K562 (cell line): ENCODE data around the gene GRB10. TPM values are rescaled to one million over a fixed set of nuclear protein-coding genes. Genes with fewer than 3 reads are reported as not detected.

Experiments used
- ATAC-seq: fragments of 200-7000 bp; cut with Tn5 transposase; 3 replicates; pipeline ENCODE4 v1.9.1; 2020; ENCODE audit warnings: moderate library complexity
- BruUV-seq: library from RNA; stranded (reverse); fragments of 400-500 nt; replicated peaks from 2 replicates; lab custom pipeline; 2021; lab: Mats Ljungman, UMichigan
- CTCF ChIA-PET: fragments of 300-600 bp; formaldehyde crosslinking; extraction: SDS; loops from one replicate; lab custom pipeline; 2021; ENCODE audit warnings: low intra/inter-chr PET ratio; lab: Yijun Ruan, JAX
- POLR2A ChIA-PET: fragments of 300-600, 350-650 bp; sonication (Branson Sonifier 250); formaldehyde crosslinking; extraction: SDS; loops from one replicate; lab custom pipeline; 2021; ENCODE audit warnings: antibody characterized with exemption, inconsistent platforms; lab: Yijun Ruan, JAX
- DNase-seq, 4 experiments: peaks; one replicate each; pipeline versions ENCODE4 v3.0.0 to v3.0.0-alpha.2; 2011 to 2018; ENCODE audit warnings: low spot score in 3 of 4, mixed read lengths in 3 of 4; ENCODE audit errors: extremely low read depth in 1 of 4
- FAIRE-seq: peaks from 2 replicates; lab custom pipeline; 2011; peaks lifted over from hg19 to GRCh38; lab: Jason Lieb, UNC
- H2AFZ ChIP-seq: 2 replicates; pipeline ENCODE4 v1.6.0; 2011; ENCODE audit warnings: low read depth, low read length, control low read depth, inconsistent platforms
- H3K27ac ChIP-seq: fragments of 200-600 bp; 3 replicates; pipeline ENCODE4 v1.8.0; 2011; ENCODE audit warnings: low read depth, mild to moderate bottlenecking, control low read depth, inconsistent platforms, low read length, moderate library complexity, mixed read lengths; ENCODE audit errors: extremely low read depth
- H3K27me3 ChIP-seq, 2 experiments: fragments of 300-600 bp in 1 of 2; 2 replicates in 1 of 2; 3 replicates in 1 of 2; pipeline versions ENCODE4 v1.6.0 to v1.8.0; 2011; ENCODE audit warnings: inconsistent platforms in 2 of 2, low read length in 2 of 2, mild to moderate bottlenecking in 1 of 2, mixed read lengths in 1 of 2, moderate library complexity in 1 of 2; ENCODE audit not compliant: control insufficient read depth in 2 of 2, insufficient read depth in 2 of 2
- H3K36me3 ChIP-seq: fragments of 300-600 bp; 3 replicates; pipeline ENCODE4 v1.8.0; 2011; ENCODE audit warnings: mild to moderate bottlenecking, low read length, inconsistent platforms; ENCODE audit not compliant: control insufficient read depth, insufficient read depth
- H3K4me1 ChIP-seq, 2 experiments: fragments of 200-600 bp in 1 of 2; replicated peaks in 1 of 2; 2 replicates in 1 of 2; 3 replicates in 1 of 2; pipeline versions ENCODE4 v1.5.1 to v1.8.0; 2011; ENCODE audit warnings: inconsistent platforms in 2 of 2, low read length in 2 of 2, mild to moderate bottlenecking in 1 of 2, mixed read lengths in 1 of 2, moderate library complexity in 1 of 2; ENCODE audit not compliant: control insufficient read depth in 2 of 2, insufficient read depth in 2 of 2
- H3K4me2 ChIP-seq: 2 replicates; pipeline ENCODE4 v1.6.1; 2011; ENCODE audit warnings: low read length, control low read depth, inconsistent platforms, mixed read lengths; ENCODE audit not compliant: insufficient read depth
- H3K4me3 ChIP-seq: fragments of 200-600 bp; sonication (generic), shearing (Covaris generic); 2 replicates; pipeline ENCODE4 v1.5.1; 2016; ENCODE audit warnings: control low read depth, inconsistent platforms
- H3K79me2 ChIP-seq: fragments of 200-600 bp; 3 replicates; pipeline ENCODE4 v1.8.0; 2011; ENCODE audit warnings: low read length, inconsistent platforms; ENCODE audit not compliant: control insufficient read depth, insufficient read depth
- H3K9ac ChIP-seq, 2 experiments: 2 replicates each; pipeline versions ENCODE4 v1.6.0 to v1.6.1; 2011; ENCODE audit warnings: low read depth in 2 of 2, low read length in 2 of 2, control low read depth in 1 of 2, inconsistent platforms in 1 of 2, mild to moderate bottlenecking in 1 of 2, mixed read lengths in 1 of 2; ENCODE audit not compliant: insufficient read depth in 1 of 2
- H3K9me1 ChIP-seq: one replicate; pipeline ENCODE4 v1.6.0; 2011; ENCODE audit warnings: inconsistent platforms, mild to moderate bottlenecking, low read length, moderate library complexity; ENCODE audit not compliant: control insufficient read depth, insufficient read depth
- H3K9me3 ChIP-seq: replicated peaks from 2 replicates; pipeline ENCODE4 v1.5.1; 2011; ENCODE audit warnings: low read depth, low read length, inconsistent platforms; ENCODE audit not compliant: control insufficient read depth, insufficient read depth
- H4K20me1 ChIP-seq: replicated peaks from 2 replicates; pipeline ENCODE4 v1.6.1; 2011; ENCODE audit warnings: low read length, inconsistent platforms, mixed read lengths; ENCODE audit not compliant: control insufficient read depth, insufficient read depth
- ARID1B ChIP-seq: fragments of 450-650 bp; IDR thresholded peaks from 2 replicates; pipeline ENCODE4 v1.6.1; 2016; ENCODE audit warnings: antibody characterized with exemption, mild to moderate bottlenecking, inconsistent platforms
- HDAC8 ChIP-seq: fragments of 450-650 bp; IDR thresholded peaks from 2 replicates; pipeline ENCODE4 v1.6.1; 2016; ENCODE audit warnings: mild to moderate bottlenecking, missing genetic modification characterization, moderate library complexity, missing compliant biosample characterization
- POLR2G ChIP-seq: fragments of 200-400 bp; formaldehyde crosslinking; IDR thresholded peaks from 2 replicates; pipeline ENCODE4 v1.6.1; 2017; ENCODE audit warnings: low read depth, mild to moderate bottlenecking, antibody characterized with exemption, low read length, moderate library complexity
- TAF7 ChIP-seq: fragments of 450-650 bp; IDR thresholded peaks from 2 replicates; pipeline ENCODE4 v1.6.1; 2016; ENCODE audit warnings: missing genetic modification characterization, missing compliant biosample characterization
- ZNF830 ChIP-seq: fragments of 250-450 bp; sonication (Bioruptor Pico); IDR thresholded peaks from 2 replicates; pipeline ENCODE4 v1.5.0; 2021; ENCODE audit warnings: mild to moderate bottlenecking
- WGBS: fragments of 100-300 bp; shearing (Covaris generic); methylation state at CpG from one replicate; pipeline ENCODE4 v1.1.6; 2016; ENCODE audit warnings: low coverage, mixed read lengths; ENCODE audit not compliant: insufficient coverage; ENCODE audit errors: missing lambda C conversion rate; 5-methylcytosine and 5-hydroxymethylcytosine counted together
- in situ Hi-C: fragments of 300-500 bp; cut with MboI; formaldehyde crosslinking; loops from 4 replicates; pipeline ENCODE4 v1.15.0; 2018; ENCODE audit warnings: inconsistent platforms, mixed read lengths
- intact Hi-C: fragments of 100-400 bp; cut with micrococcal nuclease; formaldehyde crosslinking; loops from 2 replicates; pipeline ENCODE4 v1.14.2; 2022
- polyA plus RNA-seq, 8 experiments: library from polyadenylated mRNA; depleted of rRNA in 4 of 8; stranded (reverse) in 5 of 8; unstranded in 3 of 8; fragments of >200 nt; fragmentation: Nextera tagmentation in 2 of 8; fragmentation: Illumina TruSeq in 1 of 8; extraction: Ambion mirVana in 2 of 8; extraction: Trizol in 1 of 8; gene quantifications; 2 replicates each; pipeline versions ENCODE4 v1.2.1 to v1.2.3, GENCODE V29; 2011 to 2014; ENCODE audit warnings: inconsistent platforms in 1 of 8, missing spikeins in 1 of 8
- total RNA-seq, 7 experiments: library from RNA; depleted of rRNA in 6 of 7; stranded (reverse); fragments of >200 nt in 6 of 7; fragmentation: Illumina TruSeq in 2 of 7; extraction: Trizol in 2 of 7; gene quantifications; 2 replicates each; pipeline versions ENCODE4 v1.2.1 to v1.2.3, GENCODE V29; 2011 to 2021; ENCODE audit warnings: low replicate concordance in 1 of 7
- TF ChIP-seq, protein P1 (sequence below): fragments of 250-450 bp; sonication (Bioruptor Pico); IDR thresholded peaks from 2 replicates; pipeline ENCODE4 v1.8.0; 2022; ENCODE audit warnings: moderate library complexity, mild to moderate bottlenecking, inconsistent platforms
- TF ChIP-seq, protein P2 (sequence below): fragments of 450-650 bp; IDR thresholded peaks from 2 replicates; pipeline ENCODE4 v1.6.1; 2017; ENCODE audit warnings: antibody characterized with exemption, mild to moderate bottlenecking

GRB10 gene
- total and polyA plus RNA-seq, 9 of the 15 experiments (the other 6 are each of a cell fraction or from before 2014, with no cell fraction given): 8.9 to 88.5 (median 40.7) TPM

DNA sequence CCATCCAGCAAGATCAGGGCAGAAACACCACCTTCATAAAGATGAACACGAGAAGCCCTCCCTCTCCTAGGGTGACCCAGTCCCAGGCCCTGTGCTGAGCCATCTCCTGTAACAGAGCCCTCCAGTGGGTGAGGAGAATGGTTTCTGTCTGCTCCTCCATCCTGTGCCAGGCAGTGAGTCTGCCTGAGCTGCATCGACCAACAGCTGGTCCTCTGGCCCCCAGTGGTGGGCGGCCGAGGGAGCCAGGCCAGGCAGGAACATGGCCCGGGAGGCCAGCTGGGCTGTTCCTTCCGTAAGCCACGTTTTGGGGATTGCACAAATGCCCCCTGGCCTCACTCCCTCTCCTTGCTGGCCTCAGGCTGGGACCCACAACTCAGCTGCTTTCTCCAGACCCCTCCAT, 73.5 kb downstream of the GRB10 start:
- Histone ChIP-seq H3K36me3 (peaks cover 7% of the 10 kb centered on the region; the same call in 2 of the 3 replicates), H3K4me1 (peaks cover 0 to 11% of the 10 kb centered on the region in 2 experiments; a peak in 2 of 5 replicates), H3K27me3 (no peaks in the 10 kb centered on the region), H3K27ac (no peak overlapping the region), H3K79me2 (peaks cover 82% of the 10 kb centered on the region), H3K4me3 (no peak overlapping the region), H3K9me3 (no peaks in the 10 kb centered on the region), H3K9me1 (peaks cover 12% of the 10 kb centered on the region), H4K20me1 (peaks cover 22% of the 10 kb centered on the region), H3K4me2 (no peak overlapping the region), H2AFZ (no peak overlapping the region), H3K9ac (no peak overlapping the region)
- ATAC-seq: no peak
- in situ Hi-C loops: no loop called here
- FAIRE-seq: no peak
- TF ChIP-seq, protein P1, sequence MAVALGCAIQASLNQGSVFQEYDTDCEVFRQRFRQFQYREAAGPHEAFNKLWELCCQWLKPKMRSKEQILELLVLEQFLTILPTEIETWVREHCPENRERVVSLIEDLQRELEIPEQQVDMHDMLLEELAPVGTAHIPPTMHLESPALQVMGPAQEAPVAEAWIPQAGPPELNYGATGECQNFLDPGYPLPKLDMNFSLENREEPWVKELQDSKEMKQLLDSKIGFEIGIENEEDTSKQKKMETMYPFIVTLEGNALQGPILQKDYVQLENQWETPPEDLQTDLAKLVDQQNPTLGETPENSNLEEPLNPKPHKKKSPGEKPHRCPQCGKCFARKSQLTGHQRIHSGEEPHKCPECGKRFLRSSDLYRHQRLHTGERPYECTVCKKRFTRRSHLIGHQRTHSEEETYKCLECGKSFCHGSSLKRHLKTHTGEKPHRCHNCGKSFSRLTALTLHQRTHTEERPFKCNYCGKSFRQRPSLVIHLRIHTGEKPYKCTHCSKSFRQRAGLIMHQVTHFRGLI (CRISPR knock-in tag): no peak
- TF ChIP-seq ARID1B (no peak), POLR2G (peak; percentile 39; the same call in 1 of the 2 replicates), TAF7 (no peak), HDAC8 (tag) (no peak), ZNF830 (CRISPR knock-in tag) (no peak)
- TF ChIP-seq, protein P2, sequence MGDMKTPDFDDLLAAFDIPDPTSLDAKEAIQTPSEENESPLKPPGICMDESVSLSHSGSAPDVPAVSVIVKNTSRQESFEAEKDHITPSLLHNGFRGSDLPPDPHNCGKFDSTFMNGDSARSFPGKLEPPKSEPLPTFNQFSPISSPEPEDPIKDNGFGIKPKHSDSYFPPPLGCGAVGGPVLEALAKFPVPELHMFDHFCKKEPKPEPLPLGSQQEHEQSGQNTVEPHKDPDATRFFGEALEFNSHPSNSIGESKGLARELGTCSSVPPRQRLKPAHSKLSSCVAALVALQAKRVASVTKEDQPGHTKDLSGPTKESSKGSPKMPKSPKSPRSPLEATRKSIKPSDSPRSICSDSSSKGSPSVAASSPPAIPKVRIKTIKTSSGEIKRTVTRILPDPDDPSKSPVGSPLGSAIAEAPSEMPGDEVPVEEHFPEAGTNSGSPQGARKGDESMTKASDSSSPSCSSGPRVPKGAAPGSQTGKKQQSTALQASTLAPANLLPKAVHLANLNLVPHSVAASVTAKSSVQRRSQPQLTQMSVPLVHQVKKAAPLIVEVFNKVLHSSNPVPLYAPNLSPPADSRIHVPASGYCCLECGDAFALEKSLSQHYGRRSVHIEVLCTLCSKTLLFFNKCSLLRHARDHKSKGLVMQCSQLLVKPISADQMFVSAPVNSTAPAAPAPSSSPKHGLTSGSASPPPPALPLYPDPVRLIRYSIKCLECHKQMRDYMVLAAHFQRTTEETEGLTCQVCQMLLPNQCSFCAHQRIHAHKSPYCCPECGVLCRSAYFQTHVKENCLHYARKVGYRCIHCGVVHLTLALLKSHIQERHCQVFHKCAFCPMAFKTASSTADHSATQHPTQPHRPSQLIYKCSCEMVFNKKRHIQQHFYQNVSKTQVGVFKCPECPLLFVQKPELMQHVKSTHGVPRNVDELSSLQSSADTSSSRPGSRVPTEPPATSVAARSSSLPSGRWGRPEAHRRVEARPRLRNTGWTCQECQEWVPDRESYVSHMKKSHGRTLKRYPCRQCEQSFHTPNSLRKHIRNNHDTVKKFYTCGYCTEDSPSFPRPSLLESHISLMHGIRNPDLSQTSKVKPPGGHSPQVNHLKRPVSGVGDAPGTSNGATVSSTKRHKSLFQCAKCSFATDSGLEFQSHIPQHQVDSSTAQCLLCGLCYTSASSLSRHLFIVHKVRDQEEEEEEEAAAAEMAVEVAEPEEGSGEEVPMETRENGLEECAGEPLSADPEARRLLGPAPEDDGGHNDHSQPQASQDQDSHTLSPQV: no peak
- no peak for DNase-seq
- CTCF ChIA-PET: no interaction called here
- WGBS: 80% methylated on average over 3 of the region's 7 CpGs
- no TSS peak for BruUV-seq
- POLR2A ChIA-PET: interaction anchor here (0.7 to 0.8 kb wide), 2 partner anchors 12 to 233 kb away, joined by 3 read pairs; no protein-coding TSS in a partner anchor
- intact Hi-C loops: no loop called here
